Middle frontal gyrus (tissue), 1 donor: ENCODE measurements around the gene FANK1.

Experiments
- DNase-seq: peaks from one replicate; pipeline ENCODE4 v3.0.0-alpha.2; 2015; ENCODE audit warnings: low spot score; ENCODE audit errors: extremely low spot score

Gene FANK1, protein sequence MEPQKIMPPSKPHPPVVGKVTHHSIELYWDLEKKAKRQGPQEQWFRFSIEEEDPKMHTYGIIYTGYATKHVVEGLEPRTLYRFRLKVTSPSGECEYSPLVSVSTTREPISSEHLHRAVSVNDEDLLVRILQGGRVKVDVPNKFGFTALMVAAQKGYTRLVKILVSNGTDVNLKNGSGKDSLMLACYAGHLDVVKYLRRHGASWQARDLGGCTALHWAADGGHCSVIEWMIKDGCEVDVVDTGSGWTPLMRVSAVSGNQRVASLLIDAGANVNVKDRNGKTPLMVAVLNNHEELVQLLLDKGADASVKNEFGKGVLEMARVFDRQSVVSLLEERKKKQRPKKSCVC

DNA sequence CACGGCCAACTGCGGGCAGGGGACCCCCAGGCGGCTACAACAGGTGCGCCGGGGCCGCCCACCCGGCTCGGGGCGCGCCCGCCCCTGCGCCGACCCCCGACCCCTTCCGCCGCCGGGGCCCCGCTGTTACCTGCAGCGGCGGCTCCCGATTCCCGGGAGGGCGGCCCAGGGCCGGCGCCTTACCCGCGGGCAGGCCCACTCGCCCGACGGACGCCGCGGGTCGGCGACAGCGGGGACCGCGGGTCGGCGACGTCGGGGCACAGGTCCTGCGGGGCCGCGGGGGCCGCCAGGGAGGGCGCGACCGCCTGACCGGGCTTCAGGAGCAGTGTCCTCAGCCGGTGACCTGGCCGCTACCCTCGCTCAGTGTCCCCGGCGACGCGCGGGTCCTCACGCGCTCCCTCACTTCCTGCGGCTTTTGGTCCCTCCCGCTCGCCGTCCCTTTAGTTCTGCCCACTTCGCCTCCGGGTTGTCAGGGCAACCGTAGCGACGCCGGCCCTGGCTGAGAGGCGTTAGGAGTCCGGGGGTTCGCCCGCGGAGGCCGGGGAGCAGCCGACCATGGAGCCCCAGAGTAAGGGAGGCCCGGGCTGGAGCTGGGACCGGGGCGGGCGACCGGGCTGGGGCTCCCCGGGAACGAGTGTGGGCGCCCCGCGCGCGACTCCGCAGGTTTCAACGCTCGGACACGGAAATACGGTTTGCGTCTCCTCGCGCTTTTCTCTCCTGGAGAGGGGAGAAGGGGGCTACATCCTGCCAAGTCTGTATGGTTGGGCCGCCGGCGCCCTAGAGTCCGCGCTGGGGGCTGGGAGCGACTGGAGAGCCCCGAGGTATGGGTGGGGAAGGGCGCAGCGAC, at the start of gene FANK1:
Gene FANK1, plus strand, starts transcription at position 477 of the 847 bp plus-strand sequence. Its CDS starts 79 bp downstream, at position 556.
- DNase-seq = peak; percentile 66

DNA sequence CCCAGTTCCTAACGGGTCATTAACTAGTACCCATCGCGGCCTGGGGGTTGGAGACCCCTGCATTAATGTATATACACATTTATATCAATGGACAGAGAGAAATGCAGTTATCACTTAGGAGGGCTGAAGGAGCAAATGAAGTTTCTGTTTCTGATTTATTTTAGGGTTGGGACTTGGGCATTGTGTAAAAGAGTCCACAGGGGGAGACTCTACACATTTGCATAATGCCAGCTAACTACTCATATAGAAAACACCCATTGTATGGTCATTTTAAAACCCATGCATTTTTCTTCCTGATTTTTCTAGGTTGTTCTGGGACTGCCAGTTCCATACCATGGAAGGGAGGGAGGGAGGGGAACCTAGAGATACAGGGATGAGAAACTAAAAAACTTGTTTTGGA, 49.5 kb upstream of the FANK1 start:
- DNase-seq = no peak

DNA sequence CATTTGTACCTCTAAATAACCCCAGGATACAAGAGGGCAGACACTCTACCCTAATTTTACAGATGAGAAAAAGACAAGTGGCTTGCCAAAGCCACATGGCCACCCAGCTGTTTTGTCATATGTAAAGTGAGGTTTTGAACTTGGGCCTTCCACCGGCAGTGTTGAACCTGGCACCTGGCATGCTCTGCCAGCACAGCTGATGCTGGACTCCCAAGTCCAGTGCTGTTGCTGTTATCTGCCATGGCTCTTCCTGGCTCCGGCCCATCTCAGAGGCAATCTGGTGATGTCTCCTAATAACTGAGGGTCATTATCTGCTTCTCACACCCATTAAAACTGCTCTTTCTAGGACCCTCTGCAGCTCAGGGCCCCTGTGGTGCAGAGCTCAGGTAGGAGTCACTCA, 48.0 kb upstream of the FANK1 start:
- DNase-seq = no peak

DNA sequence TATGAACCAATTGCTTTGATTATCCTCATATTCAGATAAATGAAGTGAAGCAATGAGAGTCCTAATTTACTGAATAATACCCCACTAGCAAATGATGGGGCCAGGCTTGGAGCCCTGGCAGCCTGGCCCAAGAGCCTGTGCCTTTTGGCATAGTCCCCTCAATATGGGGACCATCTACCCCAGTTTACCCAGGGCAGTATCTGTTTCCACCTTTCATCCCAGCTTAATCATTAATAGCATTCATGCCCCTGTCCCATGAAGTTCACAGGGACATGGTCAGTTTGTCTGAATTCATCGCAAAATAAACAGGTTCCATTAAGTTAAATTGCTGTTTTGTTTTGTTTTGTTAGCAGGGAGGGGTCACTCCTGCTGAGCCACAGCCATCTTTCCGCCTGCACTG, 47.5 kb upstream of the FANK1 start:
- no peak for DNase-seq

DNA sequence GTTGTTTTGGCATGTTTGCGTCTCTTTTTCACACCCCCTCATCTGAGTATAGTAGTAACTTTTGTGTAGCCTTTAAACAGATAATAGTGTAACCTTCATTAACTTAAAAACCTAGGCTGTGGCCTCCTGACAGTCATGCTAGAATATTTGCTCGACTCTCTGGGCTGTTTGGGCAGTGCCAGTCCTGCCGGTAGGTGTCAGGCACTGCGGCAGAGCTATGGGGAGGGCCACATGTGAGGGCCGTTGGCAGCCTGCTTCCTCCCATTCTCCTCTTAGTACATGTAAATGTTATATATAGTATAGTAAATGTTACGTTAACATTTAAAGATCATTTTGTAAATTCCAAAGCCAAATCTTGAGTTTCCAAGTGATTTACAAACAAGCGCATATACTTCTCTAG, 46.9 kb upstream of the FANK1 start:
- DNase-seq = no peak

DNA sequence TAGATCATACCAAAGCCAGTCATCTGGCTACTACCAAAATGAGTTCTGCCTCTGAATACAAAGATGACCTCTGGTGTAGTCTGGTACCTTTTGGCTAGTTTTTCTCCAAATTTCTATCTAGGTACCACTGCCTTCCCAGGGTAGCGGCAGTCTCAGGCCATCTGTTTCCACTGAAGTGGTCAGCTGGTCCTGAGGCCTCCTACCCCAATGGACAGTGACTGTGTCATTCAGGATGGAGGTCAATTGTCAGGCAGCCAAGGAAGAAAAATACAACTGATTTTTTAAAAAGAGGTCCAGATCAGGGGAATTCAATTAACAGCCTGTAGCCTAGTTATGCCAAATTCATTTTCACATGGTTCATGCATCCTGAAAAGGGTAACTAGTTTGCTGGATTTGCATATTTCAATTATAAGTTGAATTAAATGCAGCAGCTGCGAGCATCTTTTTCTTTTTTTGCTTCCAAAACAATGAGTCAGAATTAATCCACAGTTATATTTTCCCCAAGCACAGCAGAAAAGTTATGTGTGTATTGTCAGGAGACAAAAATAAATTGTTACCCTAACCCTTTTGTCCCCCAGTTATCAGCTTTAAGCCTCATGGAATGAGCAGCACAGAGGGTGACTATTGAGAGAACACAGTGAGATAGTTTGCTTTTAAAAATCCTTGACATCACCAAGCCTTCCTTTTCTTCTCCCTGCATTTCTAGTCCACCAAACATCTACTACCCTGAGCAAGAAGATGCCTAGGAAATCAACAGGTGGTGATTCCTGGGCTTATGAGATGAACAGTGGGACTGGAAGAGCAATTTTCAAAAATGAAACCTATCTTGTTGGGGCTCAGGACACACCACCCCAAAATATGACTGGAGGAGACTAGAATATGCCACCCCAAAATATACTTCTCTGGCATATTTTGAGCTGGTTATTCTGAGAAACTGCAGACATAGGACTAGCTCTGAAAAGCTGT, 45.3 kb upstream of the FANK1 start:
- DNase-seq = no peak

DNA sequence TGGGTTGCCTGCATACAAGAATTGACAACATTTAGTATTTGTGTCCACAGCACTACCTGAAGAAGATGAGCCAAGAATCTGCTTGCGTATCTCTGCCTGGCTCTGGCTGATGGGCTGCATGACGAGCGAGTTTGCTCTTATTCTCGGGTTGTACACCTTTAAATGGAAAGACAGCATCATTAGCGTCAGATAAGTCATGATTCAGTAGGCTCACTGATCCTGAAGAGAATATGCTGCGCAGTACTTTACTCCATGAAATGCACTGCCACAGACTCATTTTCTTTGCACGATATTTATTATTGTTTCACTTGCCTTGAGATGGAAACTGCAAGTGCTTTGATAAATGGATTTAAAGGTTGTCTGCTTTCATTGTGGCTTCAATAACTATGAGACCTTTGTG, 43.9 kb upstream of the FANK1 start:
- DNase-seq = no peak

DNA sequence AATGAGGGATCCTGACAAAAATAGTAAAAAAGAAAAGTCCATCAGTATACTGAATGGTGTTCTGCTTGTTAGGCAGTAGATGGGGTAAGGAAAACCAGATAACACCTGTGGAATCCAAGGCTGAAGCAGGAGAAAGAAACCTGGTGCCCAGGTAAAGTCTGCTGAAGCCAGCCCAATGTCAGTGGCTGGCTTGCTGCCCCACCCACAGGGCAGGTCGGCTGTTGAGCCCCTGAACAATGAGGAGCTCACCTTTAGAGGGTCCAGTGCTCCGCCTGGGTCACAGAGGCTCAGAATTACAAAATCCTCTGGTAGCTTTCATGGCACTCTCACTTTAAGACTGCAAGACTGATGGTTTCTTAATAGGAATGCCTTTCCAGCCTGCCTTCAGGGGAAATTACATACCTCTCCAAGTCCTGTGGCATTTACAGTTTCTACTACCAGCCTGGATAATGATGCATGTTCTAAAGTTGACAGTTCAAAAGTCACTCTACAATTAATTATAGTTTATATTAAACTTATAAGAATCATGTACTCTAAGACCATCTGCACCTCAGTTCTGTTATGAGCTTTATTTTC, 39.1 kb upstream of the FANK1 start:
- no peak for DNase-seq

DNA sequence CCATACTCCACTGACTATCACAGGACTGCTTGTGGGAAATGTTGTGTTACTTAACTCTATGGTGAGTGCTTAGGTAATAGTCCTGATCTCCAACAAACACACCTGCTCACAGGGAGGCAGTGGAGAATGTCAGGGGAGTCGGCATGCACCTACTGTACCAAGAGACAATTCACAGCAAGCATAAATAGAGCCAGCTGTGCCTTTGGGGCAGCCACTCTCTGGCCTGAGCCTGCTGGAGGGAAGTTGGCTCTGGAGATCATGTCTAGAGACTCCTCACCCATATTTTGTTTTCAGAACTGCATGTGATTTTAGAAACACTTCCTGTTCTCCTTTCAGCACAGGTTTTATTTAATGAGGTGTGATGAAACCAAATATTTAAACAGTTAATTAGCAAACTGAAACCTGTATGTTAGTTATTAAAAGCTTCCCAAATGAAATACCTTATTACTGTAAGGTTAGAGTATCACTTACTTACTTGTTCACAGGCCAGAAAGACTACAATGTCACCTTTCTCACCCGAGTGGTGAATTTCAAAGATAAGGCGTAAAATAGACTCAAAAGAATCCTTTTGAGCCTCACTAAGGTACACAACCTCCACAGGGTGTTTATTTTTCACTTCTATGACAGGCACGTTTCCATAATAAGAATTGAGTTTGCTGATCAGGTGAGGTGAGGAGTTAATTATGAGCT, 37.1 kb upstream of the FANK1 start:
- no peak for DNase-seq

DNA sequence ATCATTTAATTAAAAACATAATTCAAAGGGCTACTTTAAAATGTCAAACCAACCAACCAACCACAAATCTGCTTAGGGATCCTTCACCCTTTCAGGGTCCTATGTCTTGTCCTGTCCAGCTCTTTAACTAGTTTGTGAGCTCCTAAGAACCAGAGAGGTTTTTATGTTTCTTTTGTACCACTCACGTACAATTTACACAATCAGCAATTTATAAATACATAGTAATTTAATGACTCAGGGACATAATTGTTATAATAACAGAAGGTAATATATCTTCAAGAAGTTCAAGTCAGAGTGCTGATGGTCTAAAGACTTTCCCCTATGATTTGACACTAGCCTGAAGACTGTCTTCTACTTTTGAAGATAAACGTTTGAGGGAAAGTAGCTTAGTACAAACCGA, 31.2 kb upstream of the FANK1 start:
- no peak for DNase-seq

DNA sequence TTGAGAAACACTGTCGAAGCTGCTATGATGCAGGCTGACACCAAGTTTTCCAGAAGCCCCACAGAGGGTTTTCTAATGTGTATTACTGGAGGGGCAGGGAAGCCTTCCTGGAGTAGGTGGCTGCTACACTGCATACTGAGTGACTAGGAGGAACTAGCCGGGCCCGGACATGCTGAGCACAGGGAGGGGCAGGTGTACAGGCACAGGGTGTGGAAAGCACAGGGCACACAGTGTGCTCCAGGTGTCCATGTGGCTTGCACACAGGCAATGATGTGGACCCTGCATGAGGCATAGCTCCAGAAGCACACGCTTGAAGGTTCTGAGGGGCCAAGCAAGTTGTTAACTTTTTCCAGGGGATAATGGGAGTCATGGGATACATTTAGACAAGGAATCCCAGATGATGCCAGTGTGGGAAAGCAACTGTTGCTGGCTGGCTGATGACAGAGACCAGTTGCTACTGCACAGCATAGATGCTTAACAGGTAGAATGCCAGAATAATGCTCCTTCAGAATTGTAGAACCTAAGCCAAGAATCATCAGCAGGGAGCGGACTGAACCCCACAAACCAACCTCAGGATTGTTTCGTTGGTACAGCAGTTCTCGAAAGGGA, 29.8 kb upstream of the FANK1 start:
- no peak for DNase-seq

DNA sequence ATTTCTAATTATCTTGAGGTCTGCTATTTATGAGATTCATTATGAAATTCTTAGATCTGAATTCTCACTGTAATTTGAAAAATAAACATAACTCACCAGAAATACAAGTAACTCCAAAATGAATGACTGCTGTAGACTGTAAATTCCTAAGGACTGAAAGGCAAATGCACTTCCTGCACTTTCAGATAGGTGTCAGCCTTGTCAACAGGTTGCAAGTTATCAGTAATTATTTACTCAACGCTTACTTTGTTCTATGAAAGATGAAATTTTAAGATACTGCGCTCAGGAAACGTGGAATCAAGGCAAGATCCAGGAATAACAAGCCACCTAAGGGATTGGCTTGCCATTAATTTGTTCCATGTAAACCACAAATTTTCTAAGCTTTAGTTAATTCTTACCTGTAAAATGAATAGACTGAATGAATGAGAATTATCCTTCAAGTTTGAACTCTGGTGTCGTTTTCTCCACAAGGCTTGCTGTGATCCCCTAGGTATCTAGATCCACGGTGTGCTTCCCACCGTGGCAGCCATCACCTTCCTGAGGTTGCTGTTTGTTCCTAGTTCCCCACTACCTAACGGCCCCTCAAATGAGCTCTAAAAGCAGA, 27.9 kb upstream of the FANK1 start:
- no peak for DNase-seq

DNA sequence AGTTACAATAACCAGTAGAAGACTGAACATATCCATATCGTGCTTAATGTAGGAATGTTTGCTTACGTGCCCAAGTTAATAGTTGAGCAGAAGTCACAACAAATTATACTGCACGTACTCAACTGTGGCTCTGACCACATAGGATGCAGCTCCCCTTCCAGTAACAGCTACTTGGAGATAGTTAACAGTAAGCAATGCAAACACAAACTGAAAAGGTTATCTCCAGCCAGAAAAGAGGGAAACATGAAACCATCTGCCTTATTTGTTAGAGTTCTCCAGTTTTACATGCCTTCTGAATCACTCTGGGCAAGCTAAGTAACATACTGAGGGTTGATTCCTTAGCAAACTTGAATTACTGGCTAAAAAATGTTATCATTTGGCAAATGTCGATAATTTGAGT, 25.0 kb upstream of the FANK1 start:
- no peak for DNase-seq

DNA sequence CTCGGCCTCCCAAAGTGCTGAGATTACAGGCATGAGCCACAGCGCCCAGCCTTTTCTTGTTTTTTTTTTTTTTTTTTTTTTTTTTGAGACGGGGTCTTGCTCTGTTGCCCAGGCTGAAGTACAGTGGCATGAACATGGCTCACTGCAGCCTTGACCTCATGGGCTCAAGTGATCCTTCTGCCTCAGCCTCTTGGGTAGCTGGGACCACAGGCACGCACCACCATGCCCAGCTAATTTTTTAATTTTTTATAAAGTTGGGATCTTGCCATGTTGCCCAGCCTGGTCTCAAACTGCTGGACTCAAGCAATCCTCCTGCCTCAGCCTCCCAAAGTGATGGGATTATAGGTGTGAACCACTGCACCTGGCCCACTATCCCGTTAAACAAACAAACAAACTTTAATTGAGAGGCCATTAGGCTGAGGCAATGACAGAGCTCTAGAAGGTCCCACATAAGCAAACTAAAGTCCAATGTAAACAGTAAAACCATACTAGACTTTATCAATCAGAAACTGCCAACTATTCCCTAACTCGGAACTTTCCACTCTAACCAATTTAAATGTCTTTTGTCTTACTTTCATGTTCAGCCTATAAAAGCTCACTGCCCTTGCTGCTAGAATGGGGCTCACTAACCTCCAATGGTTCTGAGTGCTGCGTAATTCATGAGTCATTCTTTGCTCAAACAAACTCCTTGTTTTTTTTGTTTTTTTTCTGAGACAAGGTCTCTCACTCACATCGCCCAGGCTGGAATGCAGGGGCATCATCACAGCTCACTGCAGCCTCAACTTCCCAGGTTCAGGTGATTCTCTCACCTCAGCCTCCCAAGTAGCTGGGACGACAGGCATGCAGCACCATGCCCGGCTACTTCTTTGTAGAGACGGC, 17.2 kb upstream of the FANK1 start:
- no peak for DNase-seq

DNA sequence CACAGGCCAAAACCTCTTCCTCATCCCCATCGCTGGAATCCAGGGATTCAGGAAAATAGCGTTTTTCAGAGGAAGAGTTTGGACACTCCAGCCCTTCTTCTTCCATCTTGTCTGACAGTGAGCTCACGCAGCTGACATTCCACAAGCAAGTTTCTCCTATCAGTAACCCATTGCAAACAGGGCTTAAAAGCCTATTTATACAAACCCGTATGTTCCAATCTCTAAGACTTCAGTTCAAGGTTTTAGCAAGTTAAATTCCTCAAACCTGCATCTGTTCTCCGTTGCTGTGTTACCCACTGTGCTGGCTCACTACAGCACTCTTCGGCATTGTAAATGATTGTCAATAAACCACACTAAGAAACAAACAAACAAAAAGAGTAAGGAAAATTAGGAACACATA, 15.6 kb upstream of the FANK1 start:
- no peak for DNase-seq

DNA sequence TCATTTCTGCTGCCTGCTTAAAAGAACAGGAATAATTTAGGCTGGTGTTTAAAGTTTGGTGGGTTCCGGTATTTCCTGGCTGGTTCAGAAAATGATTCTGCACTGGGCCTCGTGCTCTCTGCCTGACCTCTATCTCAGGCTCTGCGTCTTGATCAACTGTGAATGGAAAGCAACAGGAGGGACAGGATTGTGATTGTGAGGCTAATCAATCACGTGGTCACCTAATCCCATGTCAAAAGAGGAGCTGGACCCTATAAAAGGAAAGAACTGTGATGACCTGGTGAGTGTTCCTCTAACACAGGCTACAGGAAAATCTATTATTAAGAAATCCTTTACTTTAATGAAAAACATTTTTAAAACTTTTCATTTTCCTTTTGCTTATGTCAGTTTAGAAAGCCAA, 15.2 kb upstream of the FANK1 start, which contains the start of gene DHX32:
Gene DHX32, minus strand, starts transcription at position 101 of the 400 bp plus-strand sequence. CDS start 468 bp downstream, outside the sequence.
- no peak for DNase-seq

DNA sequence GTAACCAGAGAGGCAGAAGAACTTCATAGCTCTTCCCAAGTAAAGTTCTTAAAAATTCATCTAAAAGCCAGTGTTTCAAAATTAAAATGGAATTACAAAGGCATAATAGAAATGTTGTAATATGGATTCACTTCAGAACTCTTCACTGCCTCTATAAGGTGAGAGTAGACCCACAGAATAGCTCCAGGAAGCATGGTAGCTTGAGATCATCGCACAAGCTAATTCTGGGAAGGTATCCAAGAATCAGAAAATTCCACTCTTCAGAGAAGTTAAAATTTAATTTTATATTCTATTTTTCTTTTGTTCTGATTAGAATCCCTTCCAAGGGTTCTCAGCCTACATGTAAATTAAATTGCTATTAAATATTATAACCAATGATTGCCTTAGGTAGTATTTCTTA, 13.8 kb upstream of the FANK1 start:
- no peak for DNase-seq

DNA sequence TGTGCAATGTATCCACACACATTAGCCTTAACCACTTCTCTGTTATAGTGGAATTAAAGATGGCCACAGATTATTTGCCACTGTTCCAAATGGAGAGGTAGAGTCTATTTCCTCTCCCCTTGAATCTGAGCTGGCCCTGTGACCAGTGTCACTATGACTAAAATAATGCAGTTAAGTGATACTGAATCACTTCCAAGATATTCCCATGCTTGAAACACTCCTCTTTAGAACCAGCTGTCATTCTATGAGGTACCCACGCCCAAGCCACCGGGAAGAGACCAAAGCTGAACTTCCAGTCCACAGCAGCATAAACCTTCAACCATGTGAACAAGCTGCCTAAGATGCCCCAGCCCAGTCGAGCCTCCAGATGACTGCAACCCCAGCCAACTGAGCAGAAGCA, 13.2 kb upstream of the FANK1 start:
- DNase-seq = no peak
